ENCODE results near the gene CPXM2. TPM values are rescaled to one million over a fixed set of nuclear protein-coding genes. Genes with fewer than 3 reads are reported as not detected.

Gene CPXM2
- 0.52 and 0.92 TPM in 2 replicates for total RNA-seq (2014; rRNA removed; shearing (Covaris generic); ENCODE audit: low replicate concordance)

GRCh38 chr10:123891144-123892071 lies at the start of gene CPXM2:
CPXM2 (minus strand) TSS chr10:123891807; CDS start chr10:123891659, 148 bp downstream.
- Histone ChIP-seq H3K36me3 (no peaks in the 10 kb centered on the region), H3K27me3 (peaks cover 2% of the 10 kb centered on the region; the same call in 1 of the 2 replicates), H3K9me3 (no peaks in the 10 kb centered on the region), H3K4me3 (peak within 1 kb of the TSS; percentile 12; the same call in 1 of the 2 replicates)
- DNase-seq, result no peak

DNA sequence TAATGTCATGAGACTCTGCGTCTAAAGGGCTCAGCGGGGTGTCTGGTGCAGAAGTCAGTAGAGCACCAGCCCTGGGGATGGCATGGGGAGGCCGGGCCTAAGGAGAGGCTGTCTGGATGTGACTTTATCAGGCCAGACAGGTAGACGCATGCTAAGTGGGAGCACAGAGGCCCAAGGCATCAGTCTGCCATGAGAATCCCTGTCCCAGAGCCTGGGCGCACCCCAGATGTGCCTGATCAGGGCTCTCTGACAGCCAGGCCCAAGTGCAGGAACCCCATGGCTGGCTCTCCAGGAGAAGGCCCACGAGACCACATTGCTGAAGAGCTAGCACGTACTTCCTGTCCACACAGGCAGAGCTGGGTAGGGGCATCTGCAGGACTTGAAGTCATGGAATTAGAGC lies 48.0 kb upstream of the CPXM2 start:
- no peak for DNase-seq
- Histone ChIP-seq H3K4me3 (no peak overlapping the region), H3K27me3 (no peaks in the 10 kb centered on the region), H3K9me3 (no peaks in the 10 kb centered on the region), H3K36me3 (no peaks in the 10 kb centered on the region)

DNA sequence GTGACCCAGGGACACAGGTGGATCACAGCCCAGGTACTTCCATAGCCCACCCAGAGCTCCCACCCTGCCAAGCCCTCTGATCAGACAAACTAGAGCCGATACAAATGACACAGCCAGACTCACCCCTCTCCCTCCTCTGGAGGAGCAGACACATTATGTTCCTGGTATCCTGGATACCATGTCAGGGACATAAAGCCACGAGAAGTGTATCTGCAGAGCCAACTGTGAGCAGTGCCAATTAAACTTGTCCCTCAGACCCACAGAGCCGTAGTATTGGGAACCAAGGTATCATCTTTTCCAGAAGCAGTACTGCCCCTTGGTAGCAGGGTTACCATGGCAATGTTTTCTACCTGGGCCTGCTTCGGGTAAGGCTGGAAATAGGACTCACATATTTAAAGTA lies 47.3 kb upstream of the CPXM2 start:
- Histone ChIP-seq H3K27me3 (no peaks in the 10 kb centered on the region), H3K4me3 (no peak overlapping the region), H3K36me3 (no peaks in the 10 kb centered on the region), H3K9me3 (no peaks in the 10 kb centered on the region)
- DNase-seq, result no peak

DNA sequence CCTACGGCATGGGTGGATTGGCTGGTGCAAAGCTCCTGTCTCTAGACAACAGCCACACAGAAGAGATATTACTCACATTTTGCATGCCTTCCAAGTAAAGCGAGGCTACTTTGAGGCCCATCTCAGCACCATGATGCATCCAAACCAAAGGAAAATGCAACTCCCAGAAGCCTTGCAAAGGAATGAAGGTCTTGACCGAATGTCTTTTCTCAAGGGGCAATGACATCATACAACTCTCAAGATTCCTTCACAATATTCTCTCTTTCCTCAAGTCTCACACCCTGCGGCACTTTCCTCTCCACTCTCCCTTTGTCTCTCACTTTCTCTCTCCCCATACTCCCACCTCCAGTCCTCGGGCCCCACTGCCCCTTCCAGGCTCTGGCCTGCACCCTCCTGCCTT lies 44.8 kb upstream of the CPXM2 start:
- no peaks in the 10 kb centered on the region for H3K36me3 ChIP-seq
- no peak overlapping the region for H3K4me3 ChIP-seq
- DNase-seq, result no peak
- H3K27me3 ChIP-seq, result no peaks in the 10 kb centered on the region
- no peaks in the 10 kb centered on the region for H3K9me3 ChIP-seq

DNA sequence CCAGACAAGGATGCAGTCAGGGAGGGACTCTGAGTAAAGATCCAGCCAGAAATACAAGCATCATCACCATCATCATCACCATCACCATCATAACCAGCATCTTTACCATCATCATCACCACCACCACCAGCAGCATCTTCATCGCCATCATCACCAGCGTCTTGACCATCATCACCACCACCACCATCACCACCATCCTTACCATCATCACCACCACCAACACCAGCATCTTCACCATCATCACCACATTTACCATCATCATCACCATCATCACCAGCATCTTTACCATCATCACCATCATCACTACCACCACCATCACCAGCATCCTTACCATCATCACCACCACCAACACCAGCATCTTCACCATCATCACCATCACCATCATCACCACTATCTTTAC lies 44.1 kb upstream of the CPXM2 start:
- no peaks in the 10 kb centered on the region for H3K27me3 ChIP-seq
- no peaks in the 10 kb centered on the region for H3K36me3 ChIP-seq
- H3K9me3 ChIP-seq, result peaks cover 3% of the 10 kb centered on the region; the same call in 1 of the 2 replicates
- H3K4me3 ChIP-seq, result no peak overlapping the region
- DNase-seq, result no peak

DNA sequence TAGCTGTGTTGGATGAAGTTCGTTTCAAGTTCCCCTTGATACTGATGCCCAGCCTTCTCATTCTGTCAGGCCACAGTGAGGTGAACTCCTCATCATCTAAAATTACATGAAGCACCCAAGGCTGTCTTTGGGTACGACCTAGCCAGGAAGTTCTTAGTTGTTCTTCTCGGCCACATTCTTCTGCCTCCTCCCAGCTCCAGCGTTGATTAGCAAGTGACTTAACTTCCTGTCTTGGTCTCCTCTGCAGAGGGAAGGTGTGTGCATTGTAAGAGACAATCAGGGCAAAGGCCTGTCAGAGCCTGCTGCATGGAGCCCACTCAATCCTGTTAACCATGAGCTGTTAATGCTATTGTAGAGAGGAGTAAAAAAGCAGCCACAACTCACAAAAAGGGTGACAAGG lies 43.2 kb upstream of the CPXM2 start:
- Histone ChIP-seq H3K9me3 (peaks cover 3% of the 10 kb centered on the region; the same call in 1 of the 2 replicates), H3K4me3 (no peak overlapping the region), H3K36me3 (no peaks in the 10 kb centered on the region), H3K27me3 (no peaks in the 10 kb centered on the region)
- no peak for DNase-seq

DNA sequence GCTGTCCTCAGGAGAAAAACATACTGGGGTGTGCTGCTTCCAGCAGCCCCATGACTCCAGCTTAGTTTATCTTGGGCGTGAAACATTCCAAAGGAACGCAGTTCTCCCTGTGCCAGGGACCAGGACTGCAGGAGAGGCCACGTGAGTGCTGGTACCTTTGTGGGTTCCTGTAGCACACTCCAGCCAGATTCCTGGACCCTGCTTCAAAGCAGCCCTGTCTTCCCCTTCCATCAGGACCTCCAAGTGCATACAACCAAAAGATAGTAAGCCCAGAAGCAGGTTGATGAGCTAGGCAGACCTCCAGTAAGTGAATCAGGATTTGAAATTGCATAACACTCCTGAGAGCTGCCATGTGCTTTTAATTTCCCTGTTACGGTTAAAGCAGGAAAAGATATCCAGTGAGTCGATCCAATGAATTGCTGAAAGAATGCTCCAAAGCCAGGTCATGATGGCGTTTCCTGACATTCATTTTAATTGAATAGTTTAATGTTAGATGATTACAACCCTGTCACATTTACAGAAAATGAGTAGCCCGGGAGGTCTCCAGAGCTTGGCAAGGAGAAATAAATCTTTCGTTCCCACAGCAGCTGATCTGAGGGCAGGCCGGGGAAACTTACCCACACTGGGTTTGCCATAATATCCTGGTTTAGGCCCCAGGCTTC lies 38.9 kb upstream of the CPXM2 start:
- peak; percentile 76 for DNase-seq

DNA sequence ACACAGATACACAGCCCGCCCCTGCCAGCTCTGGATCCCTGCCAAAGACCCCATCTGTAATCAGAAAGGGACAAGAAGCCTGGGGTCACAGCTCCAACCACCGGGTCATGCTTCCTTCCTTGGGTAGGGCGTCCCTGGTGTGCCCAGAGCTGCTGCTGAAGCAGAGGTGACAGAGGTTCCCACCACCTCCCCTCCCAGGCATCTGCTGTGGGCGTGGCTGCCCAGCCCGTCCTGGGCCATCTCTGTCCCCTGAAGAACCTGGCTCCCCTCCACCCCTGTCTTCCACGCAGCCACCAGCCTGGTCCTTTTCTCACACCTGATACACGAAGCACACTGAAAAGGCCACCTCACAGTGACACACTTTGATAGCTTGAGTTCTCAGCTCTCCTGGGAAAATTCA lies 38.2 kb upstream of the CPXM2 start:
- Histone ChIP-seq H3K4me3 (no peak overlapping the region), H3K27me3 (no peaks in the 10 kb centered on the region), H3K9me3 (peaks cover 7% of the 10 kb centered on the region), H3K36me3 (no peaks in the 10 kb centered on the region)
- no peak for DNase-seq

More for the DNA sequence above, 38.9 kb upstream of the CPXM2 start:
- Histone ChIP-seq H3K4me3 (no peak overlapping the region), H3K36me3 (no peaks in the 10 kb centered on the region), H3K9me3 (peaks cover 7% of the 10 kb centered on the region), H3K27me3 (no peaks in the 10 kb centered on the region)

- Histone ChIP-seq H3K9me3 (peaks cover 7% of the 10 kb centered on the region), H3K27me3 (no peaks in the 10 kb centered on the region), H3K4me3 (no peak overlapping the region), H3K36me3 (no peaks in the 10 kb centered on the region)
- DNase-seq, result no peak
Measured at GRCh38 chr10:123928427-123928826, 36.8 kb upstream of the CPXM2 start.

DNA sequence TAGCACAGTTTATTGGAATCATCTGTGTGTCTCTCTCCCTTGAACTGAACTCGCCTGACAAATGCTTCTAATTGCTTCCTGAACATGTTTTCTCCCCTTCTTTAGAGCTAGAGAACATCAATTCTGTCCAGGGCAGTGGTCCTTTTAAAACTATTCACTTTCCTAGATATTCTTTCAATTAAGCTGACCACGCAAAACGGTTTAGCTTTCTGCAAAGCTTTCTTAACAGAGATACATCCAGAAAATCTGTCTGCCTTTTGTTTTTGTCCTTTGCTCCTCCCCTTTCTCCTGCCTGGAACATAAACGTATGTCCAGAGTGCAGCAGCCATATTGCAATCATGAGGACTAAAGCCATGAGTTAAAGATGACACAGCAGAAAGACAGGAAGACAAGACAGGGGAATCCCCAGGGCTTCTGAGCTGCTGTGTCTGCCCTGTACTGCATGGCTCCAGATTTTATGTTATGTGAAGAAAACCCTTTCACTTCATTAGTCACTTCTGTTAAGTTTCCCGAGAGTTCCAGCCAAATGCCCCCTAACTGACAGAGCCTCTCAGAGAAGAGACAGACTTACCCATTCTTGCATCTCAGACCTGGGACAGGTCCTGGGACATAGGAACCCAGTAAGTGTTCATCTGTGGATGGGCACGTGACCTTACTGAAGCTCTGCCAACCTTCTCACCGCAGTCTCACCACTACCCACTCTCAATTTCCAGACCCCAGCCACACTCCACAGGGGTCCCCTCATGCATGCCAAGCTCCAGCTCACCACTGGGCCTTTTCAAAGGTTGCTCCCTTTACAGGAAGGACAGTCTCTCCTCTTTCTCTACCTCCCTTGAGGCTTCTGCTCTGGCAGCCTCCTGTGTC lies 35.0 kb upstream of the CPXM2 start:
- no peaks in the 10 kb centered on the region for H3K27me3 ChIP-seq
- no peak overlapping the region for H3K4me3 ChIP-seq
- DNase-seq, result peak; percentile 66
- no peaks in the 10 kb centered on the region for H3K36me3 ChIP-seq
- peaks cover 7% of the 10 kb centered on the region for H3K9me3 ChIP-seq

DNA sequence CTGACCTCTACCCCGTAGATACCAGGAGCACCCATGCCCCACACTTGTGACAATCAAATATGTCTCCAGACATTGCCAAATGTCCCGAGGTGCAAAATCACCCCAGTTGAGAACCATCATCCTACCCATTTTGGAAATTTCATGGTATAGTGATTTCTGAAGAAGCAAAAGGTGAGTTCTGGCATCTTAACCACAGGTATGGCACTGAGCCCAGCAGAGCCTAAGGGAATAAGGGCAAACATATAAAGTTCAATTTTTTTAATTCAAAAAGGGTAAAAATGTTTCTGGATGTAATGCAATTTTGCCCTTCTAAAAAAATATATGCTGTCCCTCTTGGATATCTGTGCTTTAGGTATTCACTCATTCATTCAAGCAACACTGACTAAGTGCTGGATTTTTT lies 30.5 kb upstream of the CPXM2 start:
- Histone ChIP-seq H3K36me3 (no peaks in the 10 kb centered on the region), H3K9me3 (peaks cover 2% of the 10 kb centered on the region; the same call in 1 of the 2 replicates), H3K27me3 (no peaks in the 10 kb centered on the region), H3K4me3 (no peak overlapping the region)
- DNase-seq, result no peak

- no peaks in the 10 kb centered on the region for H3K27me3 ChIP-seq
- peaks cover 2% of the 10 kb centered on the region; the same call in 1 of the 2 replicates for H3K9me3 ChIP-seq
- H3K36me3 ChIP-seq, result no peaks in the 10 kb centered on the region
- DNase-seq, result no peak
- H3K4me3 ChIP-seq, result no peak overlapping the region
Measured at GRCh38 chr10:123916775-123917174, 25.2 kb upstream of the CPXM2 start.

DNA sequence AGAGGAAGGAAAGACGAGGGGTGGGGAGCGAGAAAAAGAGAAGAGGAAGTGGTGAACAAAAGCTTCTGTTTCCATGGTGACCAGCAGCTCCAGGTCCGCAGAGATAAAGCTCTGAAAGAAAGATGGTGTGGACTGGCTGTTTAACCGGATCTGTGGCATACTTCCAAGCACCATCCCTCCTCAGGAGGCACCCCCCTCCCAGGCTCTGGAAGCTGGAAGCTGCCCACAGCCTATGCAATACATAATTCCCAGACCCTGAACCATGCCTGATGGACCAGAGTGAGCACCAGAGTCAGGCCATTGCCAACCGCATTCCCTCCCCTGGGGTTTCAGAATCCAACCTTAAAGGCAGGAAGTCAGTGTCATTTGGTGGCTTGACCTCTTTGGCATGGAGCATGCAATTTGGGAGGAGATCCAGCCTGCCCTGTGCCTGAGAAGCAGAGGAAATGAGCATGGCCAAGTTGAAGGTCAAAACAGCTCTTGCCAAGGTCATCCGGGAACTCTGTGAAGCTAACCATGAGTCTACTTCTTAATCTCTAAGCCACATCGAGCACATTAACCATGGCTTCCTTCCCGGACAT lies 22.2 kb upstream of the CPXM2 start:
- Histone ChIP-seq H3K4me3 (no peak overlapping the region), H3K27me3 (no peaks in the 10 kb centered on the region), H3K9me3 (0 out of 2 replicates have a peak, but pooled peaks cover 2% of the 10 kb centered on the region), H3K36me3 (no peaks in the 10 kb centered on the region)
- DNase-seq, result peak; percentile 84

GRCh38 chr10:123912871-123913270 lies 21.3 kb upstream of the CPXM2 start:
- no peaks in the 10 kb centered on the region for H3K36me3 ChIP-seq
- no peaks in the 10 kb centered on the region for H3K9me3 ChIP-seq
- DNase-seq, result no peak
- H3K4me3 ChIP-seq, result no peak overlapping the region
- H3K27me3 ChIP-seq, result no peaks in the 10 kb centered on the region

DNA sequence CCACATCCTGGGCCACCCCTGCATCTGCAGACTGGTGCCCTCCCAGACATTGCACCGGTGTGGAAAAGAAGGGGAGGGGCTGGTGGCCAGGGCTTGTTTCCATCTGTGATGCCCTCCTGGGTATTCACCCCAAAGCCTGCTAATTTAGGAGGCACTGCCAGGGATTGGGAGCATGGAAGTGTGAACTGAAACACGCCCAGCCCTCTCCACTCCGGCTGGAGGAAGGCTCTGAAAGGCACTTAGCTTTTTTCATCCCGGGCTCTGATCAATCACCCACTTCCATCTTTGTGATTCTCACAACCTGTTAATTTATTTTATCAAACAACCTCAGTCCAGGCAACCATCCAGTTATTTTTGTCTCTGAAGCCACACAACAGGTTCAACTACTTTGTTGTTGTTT lies 20.9 kb upstream of the CPXM2 start:
- H3K36me3 ChIP-seq, result no peaks in the 10 kb centered on the region
- H3K9me3 ChIP-seq, result no peaks in the 10 kb centered on the region
- H3K27me3 ChIP-seq, result no peaks in the 10 kb centered on the region
- H3K4me3 ChIP-seq, result no peak overlapping the region
- no peak for DNase-seq

GRCh38 chr10:123911866-123912265 lies 20.3 kb upstream of the CPXM2 start:
- Histone ChIP-seq H3K27me3 (no peaks in the 10 kb centered on the region), H3K9me3 (no peaks in the 10 kb centered on the region)
- no peak for DNase-seq

More at GRCh38 chr10:123911866-123912265, 20.3 kb upstream of the CPXM2 start:
- Histone ChIP-seq H3K36me3 (no peaks in the 10 kb centered on the region), H3K4me3 (no peak overlapping the region)

Data from MG63 (cell line).